GM19240 (cell line): ENCODE results near the gene ATP6V1A.

Experiments used
- DNase-seq: peaks from one replicate; pipeline ENCODE4 v3.0.0; 2011; ENCODE audit warnings: low spot score; ENCODE audit not compliant: insufficient read length

The ATP6V1A gene

DNA sequence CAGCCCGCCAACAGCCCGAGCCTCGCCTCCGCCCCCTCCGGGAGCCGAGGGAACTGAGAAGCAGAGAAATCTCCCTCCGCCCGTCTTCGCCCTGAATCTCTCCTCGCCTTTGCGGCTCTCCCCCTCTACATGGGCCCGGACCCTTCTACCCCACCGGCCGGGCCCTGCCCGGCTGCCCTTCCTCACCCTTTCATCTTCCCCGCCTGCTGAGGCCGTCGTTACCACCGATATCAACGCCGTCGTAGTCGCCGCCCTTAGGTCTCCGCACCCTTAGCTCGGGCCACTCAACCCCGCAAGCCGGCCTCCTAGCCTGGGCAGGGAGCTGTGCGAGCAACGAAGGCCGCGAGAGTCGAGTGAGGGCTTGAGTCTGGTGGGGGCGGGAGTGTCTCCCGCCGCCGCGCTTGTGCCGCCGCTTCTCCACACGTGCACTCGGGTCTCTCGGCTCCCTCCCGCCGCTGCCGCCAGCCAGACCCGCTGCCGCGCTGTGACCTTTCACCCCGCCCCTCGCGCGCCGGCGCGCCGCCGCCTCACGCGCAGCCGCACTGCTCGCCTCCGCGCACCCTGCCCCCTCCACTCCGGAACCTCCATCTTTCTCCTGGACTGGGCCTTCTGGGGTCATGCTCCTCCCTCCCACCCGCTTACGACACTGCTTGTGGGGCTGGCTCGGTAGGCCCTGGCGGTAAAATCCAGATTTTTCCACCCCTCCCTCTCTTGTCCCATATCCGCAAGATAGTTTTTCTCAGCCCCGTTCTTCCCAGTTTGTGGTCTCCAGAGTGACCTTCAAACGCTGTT lies 883 bp upstream of the ATP6V1A start, which contains the start of gene NAA50:
Gene NAA50 (minus strand): TSS at position 494 of the 792 bp plus-strand sequence. CDS start 300 bp downstream, at position 194.
- DNase-seq: no peak

DNA sequence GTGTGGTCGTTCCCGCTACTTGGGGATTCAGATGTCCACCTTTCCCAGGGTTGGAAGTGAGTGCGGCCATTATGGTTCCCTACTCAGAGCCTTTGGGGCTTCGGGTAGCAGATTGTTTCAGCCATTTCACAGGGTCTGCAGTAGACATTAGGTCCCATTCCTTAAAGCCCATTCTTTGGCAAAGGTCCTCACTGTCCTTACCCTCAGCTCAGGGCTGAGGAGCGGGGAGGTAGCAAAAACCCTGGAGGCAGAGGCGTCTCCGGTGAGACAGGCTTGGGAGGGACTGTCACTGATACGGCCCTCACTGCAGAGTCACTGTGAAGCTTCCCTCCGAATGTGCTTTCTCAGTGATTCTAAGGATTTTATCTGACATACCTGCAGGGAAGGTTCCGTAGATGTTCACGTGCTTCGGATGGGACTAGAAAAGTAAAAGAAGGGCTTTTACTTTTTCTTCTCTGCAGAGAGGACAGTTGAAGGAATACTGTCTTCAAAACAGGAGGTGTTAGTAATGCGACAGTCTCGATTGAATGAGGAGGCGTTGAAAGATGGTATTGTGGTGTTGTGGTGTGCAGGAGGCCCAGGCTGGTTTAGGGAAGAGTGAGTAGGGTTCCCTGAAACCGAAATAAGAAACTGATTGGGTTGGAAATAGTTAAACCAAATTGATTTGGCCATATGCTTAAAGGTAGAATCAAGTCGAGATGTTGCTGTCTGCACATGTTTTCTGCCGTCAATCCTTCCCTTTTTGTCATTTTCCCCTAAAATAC lies 630 bp downstream of the ATP6V1A start:
- no peak for DNase-seq

DNA sequence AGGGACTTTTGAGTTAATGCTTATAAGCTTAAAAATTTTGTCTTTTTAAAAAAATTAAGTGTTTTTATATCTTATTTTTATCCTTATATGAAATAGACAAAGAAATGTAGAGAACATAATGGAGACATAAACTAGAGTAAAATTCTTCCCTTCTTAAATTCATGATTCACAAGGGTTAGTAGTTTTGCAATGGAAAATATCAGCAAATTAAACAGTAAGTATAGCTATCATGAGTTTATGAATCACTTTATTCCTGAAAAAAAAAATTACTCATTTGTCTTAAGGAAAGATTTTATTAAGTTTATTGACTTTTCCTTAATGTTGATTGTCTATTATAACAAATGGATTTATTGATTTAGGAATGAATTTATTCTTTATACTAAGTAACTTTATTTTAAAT lies 4.3 kb downstream of the ATP6V1A start:
- DNase-seq: no peak

DNA sequence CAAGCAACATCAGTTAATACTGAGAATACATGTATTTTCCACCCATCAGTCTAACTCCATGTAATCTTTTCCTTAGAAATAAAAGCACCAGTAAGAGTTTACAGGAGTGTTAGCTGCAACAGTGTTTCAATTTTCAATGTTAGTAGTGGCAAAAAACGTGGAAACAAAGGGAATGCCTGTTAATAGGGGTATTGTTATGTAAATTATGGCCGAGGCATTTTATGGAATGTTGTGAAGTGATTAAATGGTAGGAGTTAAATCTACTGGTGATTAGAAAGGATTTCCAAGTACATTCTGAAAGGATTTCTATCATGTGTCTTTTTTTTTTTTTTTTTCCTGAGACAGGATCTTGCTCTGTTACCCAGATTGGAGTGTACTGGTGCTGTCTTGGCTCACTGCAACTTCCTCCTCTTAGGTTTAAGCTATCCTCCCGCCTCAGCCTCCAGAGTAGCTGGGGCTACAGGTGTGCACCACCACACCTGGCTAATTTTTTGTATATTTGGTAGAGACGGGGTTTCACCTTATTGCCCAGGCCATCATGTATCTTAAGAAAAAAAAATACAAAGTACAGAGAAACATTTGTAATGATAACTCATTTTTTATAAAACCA lies 6.6 kb downstream of the ATP6V1A start:
- DNase-seq: no peak

DNA sequence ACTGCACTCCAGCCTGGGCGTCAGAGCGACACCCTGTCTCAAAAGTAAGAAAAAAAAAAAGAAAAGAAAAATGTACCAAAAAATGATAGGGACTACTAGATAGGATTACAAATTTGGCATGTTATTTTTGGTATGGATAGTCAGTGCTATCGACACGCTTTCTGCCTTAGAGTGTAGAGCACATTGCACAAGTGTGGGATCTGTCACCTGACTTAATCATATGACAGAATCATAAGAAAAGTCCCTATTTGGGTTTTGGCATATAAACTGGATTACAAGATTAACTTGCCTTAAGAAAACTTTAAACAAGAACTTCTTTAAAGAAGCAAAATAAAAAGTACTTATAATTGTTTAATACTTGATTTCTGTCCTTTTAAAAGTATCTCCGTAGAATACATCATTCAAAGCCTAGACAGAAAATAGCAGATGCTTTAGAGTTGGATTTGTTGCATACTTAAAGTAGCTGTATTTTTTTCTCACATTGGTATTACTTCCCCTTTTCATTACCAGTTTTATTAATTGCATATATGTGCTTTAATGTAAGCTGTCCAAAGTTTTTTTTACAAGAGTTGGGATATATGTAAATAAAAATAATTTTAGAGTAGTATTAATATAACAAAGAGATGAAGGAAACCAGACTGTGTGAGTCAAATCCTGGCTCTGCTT lies 7.8 kb downstream of the ATP6V1A start:
- DNase-seq: no peak

DNA sequence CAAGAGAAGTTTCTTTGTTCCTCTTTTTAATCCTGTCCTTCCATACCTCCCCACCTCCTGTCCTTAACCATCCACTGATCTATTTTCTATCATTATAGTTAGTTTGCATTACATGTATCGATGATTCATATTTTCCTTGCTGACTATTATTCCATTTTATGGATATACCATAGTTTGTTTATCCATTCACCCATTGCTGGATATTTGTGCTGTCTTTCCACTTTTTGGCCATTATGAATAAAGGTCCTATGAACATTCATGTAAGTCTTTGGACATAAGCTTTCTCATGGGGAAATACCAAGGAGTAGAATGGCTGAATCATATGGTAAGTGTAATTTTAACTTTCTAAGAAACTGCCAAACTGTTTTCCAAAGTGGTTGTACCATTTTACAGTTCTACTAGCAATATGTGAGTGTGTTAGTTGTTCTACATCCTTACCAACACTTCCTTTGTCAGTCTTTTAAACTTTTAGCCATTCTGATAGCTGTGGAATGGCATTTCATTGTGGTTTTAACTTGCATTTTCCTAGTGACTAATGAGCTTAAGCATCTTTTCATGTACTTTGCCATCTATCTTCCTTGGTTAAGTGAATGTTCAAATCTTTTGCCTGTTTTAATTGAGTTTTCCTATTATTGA lies 11.7 kb downstream of the ATP6V1A start:
- DNase-seq: no peak

DNA sequence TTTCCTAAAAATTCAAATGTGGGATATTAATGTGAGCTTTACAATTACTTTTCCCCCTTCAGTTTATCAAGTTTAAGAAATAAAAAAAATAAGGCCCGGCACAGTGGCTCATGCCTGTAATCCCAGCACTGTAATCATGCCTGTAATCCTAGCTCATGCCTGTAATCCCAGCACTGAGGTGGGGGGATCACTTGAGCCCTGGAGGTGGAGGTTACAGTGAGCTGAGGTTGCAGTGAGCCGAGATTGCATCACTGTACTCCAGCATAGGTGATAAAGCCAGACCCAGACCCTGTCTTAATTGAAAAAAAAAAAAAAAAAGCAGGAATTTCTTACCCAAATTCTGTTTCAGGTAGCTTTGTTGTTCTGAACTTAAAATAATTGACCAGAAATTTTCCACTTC lies 17.9 kb downstream of the ATP6V1A start:
- no peak for DNase-seq

DNA sequence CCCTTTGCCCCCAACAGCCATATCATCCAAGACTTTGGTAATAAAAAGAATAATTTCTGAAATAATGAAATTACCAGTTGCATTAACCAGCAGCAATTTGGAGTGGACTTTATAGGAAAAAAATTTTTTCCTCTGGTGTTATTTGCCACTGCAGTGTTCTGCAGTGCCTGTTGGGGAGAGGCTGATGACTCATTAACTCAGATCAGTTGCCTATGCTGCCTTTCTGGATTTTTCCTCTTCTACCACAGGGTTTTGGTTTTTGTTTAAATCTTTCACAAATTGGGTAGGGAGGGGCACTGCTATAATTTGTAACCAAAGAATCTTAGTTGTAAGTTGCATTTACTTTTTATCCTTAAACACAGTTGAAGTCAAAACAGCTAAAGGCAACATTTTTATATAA lies 22.7 kb downstream of the ATP6V1A start:
- no peak for DNase-seq

DNA sequence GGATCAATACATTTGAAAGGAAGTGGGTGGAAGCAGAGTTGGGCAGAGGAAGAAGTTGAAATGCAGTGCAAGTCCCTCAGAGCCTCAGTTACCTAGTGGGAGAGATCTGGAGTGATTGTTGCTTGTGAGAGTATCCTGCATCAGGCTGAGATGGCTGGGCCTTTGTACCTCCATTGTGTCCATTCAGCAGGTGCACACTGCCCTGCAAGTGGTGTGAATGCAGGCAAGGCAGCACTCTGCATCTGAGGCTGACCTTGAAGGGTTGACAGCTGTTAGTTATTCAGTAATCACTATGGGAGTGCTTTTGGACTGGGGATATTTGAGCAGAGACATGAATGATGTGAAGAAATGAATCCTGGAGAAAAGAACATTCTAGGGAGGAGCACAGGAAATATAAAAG lies 25.2 kb downstream of the ATP6V1A start:
- no peak for DNase-seq

DNA sequence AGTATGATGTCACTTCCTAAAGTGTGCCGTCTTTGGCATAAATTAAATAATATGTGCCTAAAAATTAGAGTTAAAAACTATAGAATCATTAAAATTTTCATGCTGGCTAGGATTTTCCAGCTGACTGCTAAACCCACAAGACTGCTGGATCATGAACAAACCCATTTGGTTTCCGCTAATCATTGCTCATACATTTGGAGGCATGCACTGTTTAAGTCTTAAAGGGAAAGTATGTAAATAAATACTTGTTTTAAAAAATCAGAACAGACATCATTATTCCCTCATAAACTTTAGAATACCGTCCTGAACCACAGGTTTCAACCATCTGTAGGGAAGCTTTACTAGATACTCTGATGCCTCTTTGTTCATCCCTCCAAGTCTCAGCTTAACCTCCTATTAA lies 26.5 kb downstream of the ATP6V1A start:
- no peak for DNase-seq

DNA sequence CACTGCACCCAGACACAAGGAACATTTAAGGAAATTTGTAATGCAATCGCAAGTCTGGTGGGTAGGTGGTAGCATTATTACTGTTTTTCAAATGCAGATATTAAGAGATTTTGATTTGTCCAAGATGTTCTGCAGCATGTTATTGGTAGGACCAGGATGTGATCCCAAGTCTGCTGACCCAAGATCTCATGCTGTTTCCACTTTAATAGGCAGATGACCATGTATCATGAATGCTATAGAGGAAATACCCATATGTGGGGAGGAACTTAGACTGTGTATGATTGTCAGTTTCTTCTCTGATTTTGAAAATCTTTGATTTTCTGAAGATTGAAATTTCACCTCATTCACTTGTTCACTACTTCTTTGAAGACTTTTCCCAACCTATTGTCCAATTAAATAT lies 28.7 kb downstream of the ATP6V1A start:
- no peak for DNase-seq

DNA sequence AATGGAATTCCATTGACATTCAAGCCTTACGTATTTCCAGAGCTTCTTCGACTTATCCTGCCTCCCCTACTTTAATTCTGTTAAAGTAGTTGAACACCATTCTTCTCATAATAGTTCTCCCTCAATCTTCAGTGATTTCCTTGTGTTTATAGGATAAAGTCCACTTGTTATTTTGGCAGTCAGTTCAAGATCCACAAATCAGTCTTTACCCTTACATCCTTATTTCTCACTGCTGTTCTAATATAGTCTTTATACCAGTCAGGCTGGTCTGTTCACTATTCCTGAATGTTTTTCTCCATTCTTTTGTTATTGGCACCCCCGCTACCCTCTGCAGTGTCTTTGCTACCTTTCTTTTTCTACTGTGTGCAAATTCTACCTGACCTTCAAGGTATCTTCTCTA lies 29.7 kb downstream of the ATP6V1A start:
- no peak for DNase-seq

DNA sequence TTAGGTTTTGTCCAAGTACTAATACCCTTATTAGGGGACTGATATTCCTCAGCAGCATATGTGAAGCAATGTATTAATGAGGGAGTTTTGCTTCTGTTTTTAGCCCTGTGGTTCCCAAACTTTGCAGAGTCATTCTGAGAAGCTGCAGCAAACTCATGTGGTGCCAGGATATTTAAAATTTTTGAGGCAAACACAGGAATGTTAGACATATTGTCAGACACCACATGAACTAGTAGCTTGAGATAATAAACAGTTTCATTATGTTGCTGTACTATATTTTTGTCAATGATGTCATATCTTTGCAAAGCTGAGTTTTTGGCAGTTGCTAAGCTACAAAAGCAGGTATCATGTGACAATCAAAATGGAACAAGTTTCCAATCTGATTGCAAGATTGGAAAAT lies 36.6 kb downstream of the ATP6V1A start:
- DNase-seq: no peak

DNA sequence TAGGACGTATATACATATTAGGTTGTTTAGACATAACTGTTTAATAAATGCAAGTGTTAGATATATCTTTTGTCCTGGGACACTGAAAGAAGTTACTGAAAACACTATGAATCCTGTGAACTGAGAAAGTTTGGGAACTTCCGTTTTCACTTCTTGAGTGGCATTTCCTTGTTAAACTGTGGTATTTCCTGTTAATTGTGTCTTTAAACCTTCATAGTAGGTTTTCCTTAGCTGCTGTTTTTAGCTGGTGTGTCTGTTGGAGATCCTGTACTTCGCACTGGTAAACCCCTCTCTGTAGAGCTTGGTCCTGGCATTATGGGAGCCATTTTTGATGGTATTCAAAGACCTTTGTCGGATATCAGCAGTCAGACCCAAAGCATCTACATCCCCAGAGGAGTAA lies 37.1 kb downstream of the ATP6V1A start:
- DNase-seq: no peak

DNA sequence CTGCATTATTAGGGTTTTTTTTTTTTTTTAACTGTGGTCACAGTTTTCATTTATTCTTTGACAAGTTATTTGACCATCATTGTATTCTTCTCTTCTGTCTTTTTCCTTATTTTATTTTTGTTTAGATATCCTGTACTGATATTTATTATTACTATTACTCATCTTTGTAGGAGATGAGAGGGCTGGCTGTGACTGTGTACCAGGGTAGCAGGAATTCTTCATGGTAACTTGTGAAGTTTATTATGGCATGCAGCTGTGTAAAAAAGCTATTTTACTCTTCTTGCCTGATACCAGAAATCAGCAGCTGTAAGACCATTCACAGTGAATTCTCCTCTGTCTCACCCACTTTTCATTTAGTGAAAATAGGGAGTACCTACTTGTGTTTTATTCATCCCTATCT lies 44.5 kb downstream of the ATP6V1A start:
- no peak for DNase-seq

DNA sequence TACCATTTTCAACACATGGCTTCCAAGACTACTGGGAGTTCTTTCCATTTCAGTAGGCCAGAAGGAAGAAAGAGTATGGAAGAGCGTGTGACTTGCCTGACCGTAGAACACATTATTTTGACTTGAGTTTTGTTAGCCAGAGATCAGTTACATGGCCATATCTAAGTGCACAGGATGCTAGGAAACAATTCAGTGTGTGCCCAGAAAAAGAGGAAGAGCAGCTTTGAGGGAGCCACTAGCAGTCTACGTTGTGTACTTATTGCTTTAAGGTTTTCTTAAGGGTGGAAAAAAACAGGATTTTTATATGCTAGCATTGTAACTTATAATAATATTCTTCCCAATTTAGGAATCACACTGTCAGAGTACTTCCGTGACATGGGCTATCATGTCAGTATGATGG lies 47.7 kb downstream of the ATP6V1A start:
- DNase-seq: no peak

DNA sequence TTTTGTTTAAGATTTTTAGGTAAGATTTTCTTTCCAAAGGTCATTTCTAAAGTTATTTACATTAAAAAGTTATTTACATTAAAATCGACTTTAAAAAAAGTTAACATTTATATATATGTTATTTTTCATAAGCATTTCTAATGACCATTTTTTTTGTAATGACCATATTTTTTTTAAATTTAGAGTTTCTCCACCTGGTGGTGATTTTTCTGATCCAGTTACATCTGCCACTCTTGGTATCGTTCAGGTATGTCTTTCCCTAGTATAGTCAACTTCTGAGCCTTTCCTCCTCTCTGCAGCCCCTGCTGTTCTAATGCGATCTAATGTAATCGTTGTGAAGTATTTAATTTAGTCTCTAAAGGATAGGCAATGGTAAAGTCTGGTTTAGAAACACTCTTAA lies 48.9 kb downstream of the ATP6V1A start:
- no peak for DNase-seq

DNA sequence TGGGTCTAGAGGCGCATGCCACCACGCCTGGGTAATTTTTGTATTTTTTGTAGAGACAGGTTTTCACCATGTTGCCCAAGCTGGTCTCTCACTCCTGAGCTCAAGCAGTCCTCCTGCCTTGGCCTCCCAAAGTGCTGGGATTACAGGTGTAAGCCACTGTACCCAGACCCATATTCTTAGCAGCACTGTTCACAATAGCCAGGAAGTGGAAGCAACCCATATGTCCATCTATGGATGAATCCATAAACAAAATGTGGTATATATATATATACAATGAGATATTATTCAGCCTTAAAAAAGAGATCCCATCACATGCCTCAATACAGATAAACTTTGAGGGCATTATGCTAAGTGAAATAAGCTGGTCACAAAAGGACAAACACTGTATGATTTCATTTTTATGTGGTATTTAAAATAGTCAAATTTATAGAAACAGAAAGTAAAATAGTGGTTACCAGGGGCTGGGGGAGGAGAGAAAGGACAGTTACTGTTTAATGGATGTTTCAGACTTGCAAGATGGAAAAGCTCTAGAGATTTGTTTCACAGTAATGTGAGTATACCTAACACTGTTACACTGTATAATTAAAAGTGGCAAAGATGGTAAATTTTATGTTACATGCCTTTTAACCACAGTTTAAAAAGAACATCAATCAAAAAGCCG lies 56.1 kb downstream of the ATP6V1A start:
- no peak for DNase-seq

DNA sequence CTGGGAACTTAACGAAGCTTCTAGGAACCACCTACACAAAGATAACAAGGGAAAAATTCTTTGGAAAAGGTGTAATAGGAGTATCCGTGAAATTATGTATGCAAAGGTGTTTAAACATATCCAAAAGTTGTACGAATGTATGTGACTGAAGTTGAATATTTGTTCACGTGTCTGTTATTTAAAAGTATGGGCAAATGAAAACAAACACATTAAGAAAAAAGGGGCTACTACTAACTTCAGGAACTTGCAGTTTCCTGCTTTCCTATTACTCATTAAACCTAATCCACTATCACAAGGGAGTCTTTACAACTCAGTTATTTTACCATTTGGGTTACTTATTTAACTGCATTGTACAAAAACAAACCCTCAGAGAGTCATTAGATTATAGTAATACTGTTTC lies 57.8 kb downstream of the ATP6V1A start:
- no peak for DNase-seq

DNA sequence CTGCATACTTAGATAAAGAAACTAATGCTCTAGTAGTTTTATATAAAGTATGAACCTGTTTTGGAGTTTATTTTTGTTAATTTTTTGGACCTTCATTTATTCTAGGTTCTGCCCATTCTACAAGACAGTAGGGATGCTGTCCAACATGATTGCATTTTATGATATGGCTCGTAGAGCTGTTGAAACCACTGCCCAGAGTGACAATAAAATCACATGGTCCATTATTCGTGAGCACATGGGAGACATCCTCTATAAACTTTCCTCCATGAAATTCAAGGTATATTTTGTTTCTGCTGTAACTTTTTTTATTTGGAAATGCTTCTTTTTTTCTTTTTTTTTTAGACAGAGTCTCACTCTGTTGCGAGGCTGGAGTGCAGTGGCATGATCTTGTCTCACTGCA lies 58.4 kb downstream of the ATP6V1A start:
- DNase-seq: no peak

DNA sequence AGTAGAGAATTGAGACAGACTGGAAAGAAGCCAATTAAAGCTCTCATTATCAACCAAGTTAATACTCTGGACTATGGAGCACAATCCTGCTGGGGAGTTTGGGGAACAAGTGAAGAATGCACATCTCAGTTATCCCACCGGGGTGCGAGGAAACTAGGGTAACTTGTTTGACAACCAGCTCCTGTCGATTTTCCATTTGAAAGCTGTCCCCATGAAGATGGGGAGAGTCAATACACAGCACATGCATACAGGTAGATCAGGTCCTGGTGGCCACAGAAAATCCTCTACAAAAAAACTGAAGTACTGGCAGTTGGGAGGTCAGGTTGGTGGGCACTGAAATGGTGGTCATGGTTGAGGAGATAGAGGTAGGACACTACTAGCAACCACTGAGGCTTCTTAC lies 66.0 kb downstream of the ATP6V1A start:
- no peak for DNase-seq
